Measurements from ENCODE around the gene MRPS18A. TPM values are rescaled to one million over a fixed set of nuclear protein-coding genes. Genes with fewer than 3 reads are reported as not detected.

The MRPS18A gene
- total and polyA plus RNA-seq, 2 of the 13 experiments (the other 11 are each of a cell fraction or from before 2014, with no cell fraction given) = 87.8 to 89.1 TPM

DNA sequence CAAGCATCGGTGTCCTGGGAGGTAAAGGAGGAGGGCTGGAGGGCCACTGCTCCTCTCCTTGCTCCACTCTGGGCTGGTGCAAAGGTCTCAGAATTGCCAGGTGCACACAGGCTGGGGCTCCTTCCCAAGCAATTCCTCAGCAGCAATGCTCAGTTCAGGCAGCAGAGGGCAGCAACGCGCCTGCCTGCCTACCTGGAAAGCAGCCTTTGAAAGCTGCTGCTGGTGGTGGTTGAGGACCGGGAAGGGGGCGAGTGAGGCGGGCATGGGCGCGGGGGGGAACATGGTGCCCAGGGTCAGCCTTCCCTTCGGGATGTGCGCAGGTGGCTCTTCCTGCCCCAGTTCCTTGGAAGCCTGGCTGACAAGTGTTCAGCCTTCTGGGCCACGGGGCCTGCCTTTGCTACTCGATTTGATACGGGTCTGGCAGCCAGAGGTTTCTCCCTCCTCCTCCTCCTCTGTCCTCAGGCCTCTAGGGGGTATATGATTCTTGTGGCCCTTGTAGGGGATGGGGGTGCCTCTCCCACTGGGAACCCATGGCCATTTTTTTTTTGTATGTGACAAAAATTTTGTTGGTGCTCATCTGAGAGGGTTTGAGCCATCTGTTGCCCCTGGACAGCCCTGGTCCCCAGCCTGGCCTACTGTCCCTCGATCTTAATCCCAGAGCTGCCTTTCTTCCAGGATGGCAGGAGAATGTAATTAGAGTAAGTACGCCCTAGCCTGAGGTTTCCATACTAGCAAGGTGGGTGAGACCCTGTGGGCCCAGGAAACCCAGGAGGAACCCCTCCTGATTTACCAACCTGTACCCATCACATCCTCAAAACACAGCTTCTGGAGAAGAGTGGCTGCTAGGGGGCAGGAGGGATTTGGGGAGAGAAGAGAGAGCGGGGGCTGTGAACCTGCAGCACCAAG lies 20.1 kb downstream of the MRPS18A start (continued):
- TF ChIP-seq, protein P1, sequence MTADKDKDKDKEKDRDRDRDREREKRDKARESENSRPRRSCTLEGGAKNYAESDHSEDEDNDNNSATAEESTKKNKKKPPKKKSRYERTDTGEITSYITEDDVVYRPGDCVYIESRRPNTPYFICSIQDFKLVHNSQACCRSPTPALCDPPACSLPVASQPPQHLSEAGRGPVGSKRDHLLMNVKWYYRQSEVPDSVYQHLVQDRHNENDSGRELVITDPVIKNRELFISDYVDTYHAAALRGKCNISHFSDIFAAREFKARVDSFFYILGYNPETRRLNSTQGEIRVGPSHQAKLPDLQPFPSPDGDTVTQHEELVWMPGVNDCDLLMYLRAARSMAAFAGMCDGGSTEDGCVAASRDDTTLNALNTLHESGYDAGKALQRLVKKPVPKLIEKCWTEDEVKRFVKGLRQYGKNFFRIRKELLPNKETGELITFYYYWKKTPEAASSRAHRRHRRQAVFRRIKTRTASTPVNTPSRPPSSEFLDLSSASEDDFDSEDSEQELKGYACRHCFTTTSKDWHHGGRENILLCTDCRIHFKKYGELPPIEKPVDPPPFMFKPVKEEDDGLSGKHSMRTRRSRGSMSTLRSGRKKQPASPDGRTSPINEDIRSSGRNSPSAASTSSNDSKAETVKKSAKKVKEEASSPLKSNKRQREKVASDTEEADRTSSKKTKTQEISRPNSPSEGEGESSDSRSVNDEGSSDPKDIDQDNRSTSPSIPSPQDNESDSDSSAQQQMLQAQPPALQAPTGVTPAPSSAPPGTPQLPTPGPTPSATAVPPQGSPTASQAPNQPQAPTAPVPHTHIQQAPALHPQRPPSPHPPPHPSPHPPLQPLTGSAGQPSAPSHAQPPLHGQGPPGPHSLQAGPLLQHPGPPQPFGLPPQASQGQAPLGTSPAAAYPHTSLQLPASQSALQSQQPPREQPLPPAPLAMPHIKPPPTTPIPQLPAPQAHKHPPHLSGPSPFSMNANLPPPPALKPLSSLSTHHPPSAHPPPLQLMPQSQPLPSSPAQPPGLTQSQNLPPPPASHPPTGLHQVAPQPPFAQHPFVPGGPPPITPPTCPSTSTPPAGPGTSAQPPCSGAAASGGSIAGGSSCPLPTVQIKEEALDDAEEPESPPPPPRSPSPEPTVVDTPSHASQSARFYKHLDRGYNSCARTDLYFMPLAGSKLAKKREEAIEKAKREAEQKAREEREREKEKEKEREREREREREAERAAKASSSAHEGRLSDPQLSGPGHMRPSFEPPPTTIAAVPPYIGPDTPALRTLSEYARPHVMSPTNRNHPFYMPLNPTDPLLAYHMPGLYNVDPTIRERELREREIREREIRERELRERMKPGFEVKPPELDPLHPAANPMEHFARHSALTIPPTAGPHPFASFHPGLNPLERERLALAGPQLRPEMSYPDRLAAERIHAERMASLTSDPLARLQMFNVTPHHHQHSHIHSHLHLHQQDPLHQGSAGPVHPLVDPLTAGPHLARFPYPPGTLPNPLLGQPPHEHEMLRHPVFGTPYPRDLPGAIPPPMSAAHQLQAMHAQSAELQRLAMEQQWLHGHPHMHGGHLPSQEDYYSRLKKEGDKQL (CRISPR knock-in tag; IDR thresholded peaks at IDR 0.05; ENCODE audit: low read depth) = no peak
- TF ChIP-seq, protein P2, sequence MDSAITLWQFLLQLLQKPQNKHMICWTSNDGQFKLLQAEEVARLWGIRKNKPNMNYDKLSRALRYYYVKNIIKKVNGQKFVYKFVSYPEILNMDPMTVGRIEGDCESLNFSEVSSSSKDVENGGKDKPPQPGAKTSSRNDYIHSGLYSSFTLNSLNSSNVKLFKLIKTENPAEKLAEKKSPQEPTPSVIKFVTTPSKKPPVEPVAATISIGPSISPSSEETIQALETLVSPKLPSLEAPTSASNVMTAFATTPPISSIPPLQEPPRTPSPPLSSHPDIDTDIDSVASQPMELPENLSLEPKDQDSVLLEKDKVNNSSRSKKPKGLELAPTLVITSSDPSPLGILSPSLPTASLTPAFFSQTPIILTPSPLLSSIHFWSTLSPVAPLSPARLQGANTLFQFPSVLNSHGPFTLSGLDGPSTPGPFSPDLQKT (CRISPR knock-in tag; IDR thresholded peaks at IDR 0.05; ENCODE audit: borderline replicate concordance) = no peak
- TF ChIP-seq, protein P3, sequence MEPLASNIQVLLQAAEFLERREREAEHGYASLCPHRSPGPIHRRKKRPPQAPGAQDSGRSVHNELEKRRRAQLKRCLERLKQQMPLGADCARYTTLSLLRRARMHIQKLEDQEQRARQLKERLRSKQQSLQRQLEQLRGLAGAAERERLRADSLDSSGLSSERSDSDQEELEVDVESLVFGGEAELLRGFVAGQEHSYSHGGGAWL (CRISPR knock-in tag; IDR thresholded peaks at IDR 0.05) = peak; percentile 67; the same call in 1 of the 2 replicates
- TF ChIP-seq, protein P4, sequence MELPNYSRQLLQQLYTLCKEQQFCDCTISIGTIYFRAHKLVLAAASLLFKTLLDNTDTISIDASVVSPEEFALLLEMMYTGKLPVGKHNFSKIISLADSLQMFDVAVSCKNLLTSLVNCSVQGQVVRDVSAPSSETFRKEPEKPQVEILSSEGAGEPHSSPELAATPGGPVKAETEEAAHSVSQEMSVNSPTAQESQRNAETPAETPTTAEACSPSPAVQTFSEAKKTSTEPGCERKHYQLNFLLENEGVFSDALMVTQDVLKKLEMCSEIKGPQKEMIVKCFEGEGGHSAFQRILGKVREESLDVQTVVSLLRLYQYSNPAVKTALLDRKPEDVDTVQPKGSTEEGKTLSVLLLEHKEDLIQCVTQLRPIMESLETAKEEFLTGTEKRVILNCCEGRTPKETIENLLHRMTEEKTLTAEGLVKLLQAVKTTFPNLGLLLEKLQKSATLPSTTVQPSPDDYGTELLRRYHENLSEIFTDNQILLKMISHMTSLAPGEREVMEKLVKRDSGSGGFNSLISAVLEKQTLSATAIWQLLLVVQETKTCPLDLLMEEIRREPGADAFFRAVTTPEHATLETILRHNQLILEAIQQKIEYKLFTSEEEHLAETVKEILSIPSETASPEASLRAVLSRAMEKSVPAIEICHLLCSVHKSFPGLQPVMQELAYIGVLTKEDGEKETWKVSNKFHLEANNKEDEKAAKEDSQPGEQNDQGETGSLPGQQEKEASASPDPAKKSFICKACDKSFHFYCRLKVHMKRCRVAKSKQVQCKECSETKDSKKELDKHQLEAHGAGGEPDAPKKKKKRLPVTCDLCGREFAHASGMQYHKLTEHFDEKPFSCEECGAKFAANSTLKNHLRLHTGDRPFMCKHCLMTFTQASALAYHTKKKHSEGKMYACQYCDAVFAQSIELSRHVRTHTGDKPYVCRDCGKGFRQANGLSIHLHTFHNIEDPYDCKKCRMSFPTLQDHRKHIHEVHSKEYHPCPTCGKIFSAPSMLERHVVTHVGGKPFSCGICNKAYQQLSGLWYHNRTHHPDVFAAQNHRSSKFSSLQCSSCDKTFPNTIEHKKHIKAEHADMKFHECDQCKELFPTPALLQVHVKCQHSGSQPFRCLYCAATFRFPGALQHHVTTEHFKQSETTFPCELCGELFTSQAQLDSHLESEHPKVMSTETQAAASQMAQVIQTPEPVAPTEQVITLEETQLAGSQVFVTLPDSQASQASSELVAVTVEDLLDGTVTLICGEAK (IDR thresholded peaks at IDR 0.05) = no peak
- TF ChIP-seq, protein P4 (CRISPR knock-in tag; IDR thresholded peaks at IDR 0.05) = peak; percentile 47; the same call in 1 of the 2 replicates
- TF ChIP-seq SRSF4 (IDR thresholded peaks at IDR 0.05; ENCODE audit: low read depth, low read length, poor library complexity, severe bottlenecking) (no peak), ZNF547 (CRISPR knock-in tag; IDR thresholded peaks at IDR 0.05) (peak; percentile 26; the same call in 1 of the 2 replicates)
- TF ChIP-seq, protein P5, sequence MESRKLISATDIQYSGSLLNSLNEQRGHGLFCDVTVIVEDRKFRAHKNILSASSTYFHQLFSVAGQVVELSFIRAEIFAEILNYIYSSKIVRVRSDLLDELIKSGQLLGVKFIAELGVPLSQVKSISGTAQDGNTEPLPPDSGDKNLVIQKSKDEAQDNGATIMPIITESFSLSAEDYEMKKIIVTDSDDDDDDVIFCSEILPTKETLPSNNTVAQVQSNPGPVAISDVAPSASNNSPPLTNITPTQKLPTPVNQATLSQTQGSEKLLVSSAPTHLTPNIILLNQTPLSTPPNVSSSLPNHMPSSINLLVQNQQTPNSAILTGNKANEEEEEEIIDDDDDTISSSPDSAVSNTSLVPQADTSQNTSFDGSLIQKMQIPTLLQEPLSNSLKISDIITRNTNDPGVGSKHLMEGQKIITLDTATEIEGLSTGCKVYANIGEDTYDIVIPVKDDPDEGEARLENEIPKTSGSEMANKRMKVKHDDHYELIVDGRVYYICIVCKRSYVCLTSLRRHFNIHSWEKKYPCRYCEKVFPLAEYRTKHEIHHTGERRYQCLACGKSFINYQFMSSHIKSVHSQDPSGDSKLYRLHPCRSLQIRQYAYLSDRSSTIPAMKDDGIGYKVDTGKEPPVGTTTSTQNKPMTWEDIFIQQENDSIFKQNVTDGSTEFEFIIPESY (CRISPR knock-in tag; IDR thresholded peaks at IDR 0.05) = no peak; the same call in 1 of the 2 replicates

Measured in HepG2 (cell line).